ENCODE results near the gene CFAP97D2.

DNA sequence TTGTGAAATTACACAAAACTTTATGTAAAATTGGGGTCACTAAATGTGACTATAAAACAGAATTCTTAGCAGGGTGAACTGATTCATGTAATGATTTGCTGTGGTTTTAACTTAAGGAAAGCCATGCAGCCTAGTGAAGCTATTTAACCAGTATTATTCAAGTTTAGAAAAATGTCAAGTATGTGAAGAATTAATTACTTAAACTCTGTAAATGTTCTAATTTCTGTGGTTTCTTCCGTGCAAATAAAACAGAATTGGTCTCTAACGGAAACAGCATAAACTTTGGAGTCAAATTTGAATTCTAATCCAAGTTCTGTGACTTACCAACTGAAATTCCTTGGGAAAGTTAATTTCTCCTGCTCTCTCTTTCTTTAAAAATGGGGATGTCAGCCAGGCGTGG, 69.0 kb downstream of the CFAP97D2 start:
- TF ChIP-seq EZH2 (IDR thresholded peaks at IDR 0.05) (no peak), FOXP2 (optimal IDR thresholded peaks at IDR 0.05; ENCODE audit: control extremely low read depth, extremely low read length, insufficient read depth) (no peak), POLR2AphosphoS5 (IDR thresholded peaks at IDR 0.05; ENCODE audit: borderline replicate concordance, low read depth, low read length) (no peak)

All from SK-N-MC (cell line).